Measurements from ENCODE around the gene STK39. TPM values are rescaled to one million over a fixed set of nuclear protein-coding genes. Genes with fewer than 3 reads are reported as not detected.

The STK39 gene
- total and polyA plus RNA-seq, 2 donors (not counting 1 experiment from before 2014, with no cell fraction given) = 2.3 to 14.6 TPM

GRCh38 chr2:168180483-168180882 is 66.9 kb downstream of the STK39 start:
- ChIA-PET POLR2A (no interaction called here), CTCF (no interaction called here)
- H2AFZ ChIP-seq (ENCODE audit: insufficient read depth, low read depth, low read length, poor library complexity, severe bottlenecking) = no peak overlapping the region
- 76% methylated on average over 2 of the region's 5 CpGs for WGBS (ENCODE audit: insufficient coverage)
- H3K27me3 ChIP-seq (replicated peaks in 1 of 4; ENCODE audit: control extremely low read depth in 1 of 4, control insufficient read depth in 3 of 4, insufficient read depth in 4 of 4, low read length in 3 of 4) = no peaks in the 10 kb centered on the region
- H3K9me3 ChIP-seq (ENCODE audit: control extremely low read depth in 1 of 3, control insufficient read depth in 2 of 3, insufficient read depth in 1 of 3, low read length in 2 of 3) = no peaks in the 10 kb centered on the region
- no peaks in the 10 kb centered on the region for H3K36me3 ChIP-seq (replicated peaks in 1 of 2; ENCODE audit: control extremely low read depth in 1 of 2, control insufficient read depth in 1 of 2, extremely low read depth in 1 of 2, insufficient read depth in 2 of 2, low read length in 1 of 2)
- peaks cover 5 to 16% of the 10 kb centered on the region in 2 donors for H3K4me1 ChIP-seq (ENCODE audit: control insufficient read depth in 2 of 2, insufficient read depth in 2 of 2, low read length in 2 of 2)
- no peaks in the 10 kb centered on the region for H3K27me3 Mint-ChIP-seq
- no peak overlapping the region for H3K4me2 ChIP-seq (replicated peaks; ENCODE audit: low read depth, low read length, poor library complexity, severe bottlenecking)
- no peak overlapping the region for H3K4me3 ChIP-seq (ENCODE audit: control extremely low read depth in 1 of 5, extremely low read depth in 1 of 5, insufficient read depth in 1 of 5, low read depth in 2 of 5, low read length in 4 of 5)
- H3K4me1 Mint-ChIP-seq = peaks cover 23% of the 10 kb centered on the region
- no peaks in the 10 kb centered on the region for H4K20me1 ChIP-seq (ENCODE audit: control insufficient read depth, insufficient read depth, low read length, poor library complexity, severe bottlenecking)
- no peak overlapping the region for H3K4me3 Mint-ChIP-seq
- TF ChIP-seq EZH2 (IDR thresholded peaks at IDR 0.05; ENCODE audit: borderline replicate concordance, insufficient read depth, low read depth, low read length, poor library complexity, severe bottlenecking) (no peak), CTCF (IDR thresholded peaks at IDR 0.05) (no peak)
- no peak for ATAC-seq (ENCODE audit: low read depth)
- intact Hi-C loops (cut with micrococcal nuclease) = no loop called here
- H3K27ac ChIP-seq (ENCODE audit: low read length in 2 of 2) = no peak overlapping the region
- DNase-seq = no peak
- H3K27ac Mint-ChIP-seq = no peak overlapping the region
- H3K79me2 ChIP-seq (ENCODE audit: control insufficient read depth, insufficient read depth, low read length) = peaks cover 10% of the 10 kb centered on the region
- no peak overlapping the region for H3K9ac ChIP-seq (ENCODE audit: low read length)
- no peaks in the 10 kb centered on the region for H3K9me3 Mint-ChIP-seq (ENCODE audit: insufficient read depth)

- Mint-ChIP-seq H3K4me3 (no peak overlapping the region), H3K27me3 (no peaks in the 10 kb centered on the region)
Observed at GRCh38 chr2:168179592-168179991, 67.8 kb downstream of the STK39 start.

More at GRCh38 chr2:168179592-168179991, 67.8 kb downstream of the STK39 start:
- no peak for TF ChIP-seq EZH2 (IDR thresholded peaks at IDR 0.05; ENCODE audit: borderline replicate concordance, insufficient read depth, low read depth, low read length, poor library complexity, severe bottlenecking)
- no peak for TF ChIP-seq CTCF (IDR thresholded peaks at IDR 0.05)
- ATAC-seq (ENCODE audit: low read depth) = no peak
- CTCF ChIA-PET = no interaction called here
- Mint-ChIP-seq H3K9me3 (ENCODE audit: insufficient read depth) (no peaks in the 10 kb centered on the region), H3K27ac (no peak overlapping the region), H3K4me1 (peaks cover 29% of the 10 kb centered on the region)
- 93% methylated on average over 5 of the region's 5 CpGs for WGBS (ENCODE audit: insufficient coverage)
- Histone ChIP-seq H3K4me1 (ENCODE audit: control insufficient read depth in 2 of 2, insufficient read depth in 2 of 2, low read length in 2 of 2) (peaks cover 11 to 21% of the 10 kb centered on the region in 2 donors), H4K20me1 (ENCODE audit: control insufficient read depth, insufficient read depth, low read length, poor library complexity, severe bottlenecking) (no peaks in the 10 kb centered on the region), H3K4me2 (replicated peaks; ENCODE audit: low read depth, low read length, poor library complexity, severe bottlenecking) (no peak overlapping the region), H3K9ac (ENCODE audit: low read length) (no peak overlapping the region), H3K27ac (ENCODE audit: low read length in 2 of 2) (no peak overlapping the region), H3K79me2 (ENCODE audit: control insufficient read depth, insufficient read depth, low read length) (peaks cover 10% of the 10 kb centered on the region), H2AFZ (ENCODE audit: insufficient read depth, low read depth, low read length, poor library complexity, severe bottlenecking) (no peak overlapping the region), H3K4me3 (ENCODE audit: control extremely low read depth in 1 of 5, extremely low read depth in 1 of 5, insufficient read depth in 1 of 5, low read depth in 2 of 5, low read length in 4 of 5) (no peak overlapping the region), H3K27me3 (replicated peaks in 1 of 4; ENCODE audit: control extremely low read depth in 1 of 4, control insufficient read depth in 3 of 4, insufficient read depth in 4 of 4, low read length in 3 of 4) (no peaks in the 10 kb centered on the region), H3K36me3 (replicated peaks in 1 of 2; ENCODE audit: control extremely low read depth in 1 of 2, control insufficient read depth in 1 of 2, extremely low read depth in 1 of 2, insufficient read depth in 2 of 2, low read length in 1 of 2) (no peaks in the 10 kb centered on the region), H3K9me3 (ENCODE audit: control extremely low read depth in 1 of 3, control insufficient read depth in 2 of 3, insufficient read depth in 1 of 3, low read length in 2 of 3) (no peaks in the 10 kb centered on the region)
- intact Hi-C loops (cut with micrococcal nuclease) = no loop called here
- POLR2A ChIA-PET = no interaction called here
- DNase-seq = no peak

Data from B cell (primary cell).